ENCODE results near the gene NOS3.

The NOS3 gene

DNA sequence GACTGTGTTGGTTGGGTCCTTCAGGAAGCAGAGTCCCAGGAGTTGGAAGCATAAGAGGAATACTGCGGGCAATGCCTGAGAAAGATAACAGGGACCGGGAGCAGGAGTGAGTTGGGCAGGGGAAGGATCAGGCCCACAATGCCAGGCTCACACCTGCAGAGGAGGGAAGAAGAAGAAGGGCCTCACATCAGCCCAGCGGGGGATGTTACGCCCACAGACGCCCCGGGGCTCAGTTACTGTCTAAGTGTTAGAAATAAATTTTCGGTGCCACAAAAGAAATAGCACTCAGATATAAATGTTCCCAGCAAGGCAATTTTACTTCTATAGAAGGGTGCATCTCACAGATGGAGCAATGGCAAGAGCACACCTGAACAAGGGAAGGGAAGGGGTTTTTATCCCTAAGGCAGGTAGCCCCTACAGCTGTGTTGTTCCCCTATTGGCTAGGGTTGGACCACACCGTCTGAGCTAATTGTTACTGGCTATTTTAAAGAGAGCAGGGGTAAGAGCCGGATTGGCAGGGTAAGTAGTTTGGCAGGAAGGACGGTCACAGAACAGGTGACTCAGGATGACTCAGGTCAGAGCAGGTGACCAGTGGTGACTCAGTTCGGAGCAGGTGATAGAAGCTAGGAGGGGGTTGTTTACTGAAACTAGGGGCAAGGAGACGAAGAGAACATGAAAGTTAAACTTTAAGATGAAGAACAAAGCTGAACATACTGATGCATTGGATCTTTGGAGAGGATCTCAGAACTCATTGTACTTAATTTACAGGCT lies at the start of gene NOS3:
Gene NOS3 (plus strand): TSS at position 602 of the 771 bp plus-strand sequence. CDS start 2,787 bp downstream, outside the sequence.
- DNase-seq (ENCODE audit: low read depth): no peak

DNA sequence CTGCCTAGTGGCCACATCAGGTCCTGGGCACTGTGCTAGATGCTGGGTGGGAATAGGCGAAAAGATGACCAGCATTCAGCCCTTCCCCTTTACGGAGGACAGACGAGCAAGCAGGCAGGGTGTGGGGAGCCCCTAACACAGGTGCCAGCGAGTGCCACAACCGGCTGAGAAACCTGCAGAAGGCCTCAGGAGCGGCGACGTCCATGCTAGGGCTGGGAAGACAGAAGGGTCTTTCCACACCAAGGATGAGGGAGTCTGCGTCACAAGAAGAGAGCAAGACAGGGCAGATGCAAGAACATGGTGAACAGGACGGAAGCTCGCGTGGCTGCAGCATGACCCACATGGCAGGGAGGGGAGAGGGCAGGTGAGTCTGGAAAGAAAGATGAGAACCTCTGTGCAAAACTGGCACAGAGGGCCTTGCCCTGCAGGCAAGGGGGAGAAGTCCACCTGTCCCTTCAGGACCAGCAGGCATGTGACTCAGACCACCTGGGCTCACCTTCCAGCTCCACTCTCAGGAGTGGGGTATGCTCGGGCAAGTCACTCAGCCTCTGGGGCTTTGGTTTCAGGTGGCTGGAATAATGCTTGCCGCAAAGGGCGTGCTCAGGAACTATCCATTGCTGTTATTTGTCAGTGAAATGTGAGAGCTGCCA lies 49.3 kb upstream of the NOS3 start:
- DNase-seq (ENCODE audit: low read depth): no peak

DNA sequence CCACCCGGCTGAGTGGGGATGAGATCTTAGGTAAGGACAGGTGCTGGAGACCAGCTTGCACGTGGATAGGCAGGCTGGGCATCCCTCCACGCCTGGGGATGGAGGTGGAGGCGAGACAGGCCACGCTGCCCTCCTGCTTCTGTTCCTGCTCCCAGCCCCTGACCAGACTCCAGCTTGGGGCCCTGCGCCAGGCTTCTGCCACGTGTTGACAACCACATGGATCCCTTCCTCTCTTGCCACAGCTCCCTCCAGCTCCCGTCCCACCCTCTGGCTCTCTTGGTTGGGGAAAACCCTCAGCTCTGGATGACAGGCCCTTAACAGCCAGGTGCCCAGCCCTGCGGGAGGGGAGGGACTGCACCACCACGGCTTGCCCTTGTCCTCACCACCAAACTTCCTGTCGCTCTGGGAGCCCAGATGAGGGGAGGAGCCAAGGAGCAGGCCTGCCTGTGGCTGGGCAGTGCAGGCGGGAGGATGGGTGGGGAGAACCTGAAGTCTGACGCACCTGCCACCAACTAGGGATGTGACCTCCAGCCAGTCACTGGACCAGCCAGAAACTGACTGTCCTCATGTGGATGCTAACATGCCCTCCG lies 48.7 kb upstream of the NOS3 start:
- DNase-seq (ENCODE audit: low read depth): no peak

DNA sequence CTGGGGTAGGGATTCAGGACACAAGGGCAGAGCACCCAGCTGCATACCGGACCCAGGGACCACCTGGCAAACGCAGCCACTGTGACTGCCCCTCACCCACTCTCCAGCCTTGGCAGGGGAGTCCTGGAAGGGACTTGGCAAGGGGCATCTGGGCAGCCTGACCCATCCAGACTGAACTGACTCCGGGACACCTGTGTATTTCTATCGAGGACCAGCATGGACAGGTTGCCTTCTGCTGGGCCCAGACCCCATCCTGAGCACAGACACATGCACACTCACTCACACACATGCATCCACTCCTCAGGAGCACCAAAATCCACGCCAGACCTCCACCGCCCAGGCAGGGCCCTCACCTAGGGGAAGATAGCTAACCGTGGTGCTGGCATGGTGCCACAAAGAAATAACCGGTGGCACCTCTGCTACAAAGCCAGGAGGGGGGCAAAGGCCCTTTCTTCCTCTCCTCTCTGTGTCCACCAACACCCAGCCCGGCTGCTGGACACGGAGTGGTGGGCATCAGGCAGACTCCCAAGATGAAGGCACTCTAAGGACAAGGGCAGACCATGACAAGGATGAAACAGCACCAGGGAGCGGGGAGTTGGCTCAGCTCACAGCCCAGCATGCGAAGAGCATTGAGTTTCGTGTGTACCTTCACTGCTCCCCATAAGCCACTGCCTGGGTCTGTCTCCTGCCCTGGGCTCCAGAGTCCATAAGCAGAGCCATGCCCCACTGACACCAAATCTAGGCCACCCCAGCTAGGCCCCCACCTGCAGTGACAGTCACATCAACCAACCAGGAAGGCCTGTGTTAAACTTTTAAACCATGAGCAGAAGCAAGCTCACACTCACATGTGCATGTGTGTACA lies 48.0 kb upstream of the NOS3 start:
- no peak for DNase-seq (ENCODE audit: low read depth)

DNA sequence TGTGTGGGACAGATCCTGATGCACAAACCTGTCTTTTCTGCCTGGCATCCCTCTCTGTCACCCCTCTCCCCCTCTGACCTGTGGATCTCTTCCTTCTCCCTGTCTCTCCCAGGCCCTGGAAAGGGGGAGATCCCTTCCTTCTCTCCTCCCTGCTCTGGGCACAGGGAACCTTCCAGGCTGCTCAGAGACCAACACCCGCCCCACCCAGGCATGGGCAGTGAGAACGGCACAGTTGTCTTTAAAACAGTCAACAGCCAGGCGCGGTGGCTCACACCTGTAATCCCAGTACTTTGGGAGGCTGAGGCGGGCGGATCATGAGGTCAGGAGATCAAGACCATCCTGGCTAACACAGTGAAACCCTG lies 47.4 kb upstream of the NOS3 start:
- DNase-seq (ENCODE audit: low read depth): no peak

DNA sequence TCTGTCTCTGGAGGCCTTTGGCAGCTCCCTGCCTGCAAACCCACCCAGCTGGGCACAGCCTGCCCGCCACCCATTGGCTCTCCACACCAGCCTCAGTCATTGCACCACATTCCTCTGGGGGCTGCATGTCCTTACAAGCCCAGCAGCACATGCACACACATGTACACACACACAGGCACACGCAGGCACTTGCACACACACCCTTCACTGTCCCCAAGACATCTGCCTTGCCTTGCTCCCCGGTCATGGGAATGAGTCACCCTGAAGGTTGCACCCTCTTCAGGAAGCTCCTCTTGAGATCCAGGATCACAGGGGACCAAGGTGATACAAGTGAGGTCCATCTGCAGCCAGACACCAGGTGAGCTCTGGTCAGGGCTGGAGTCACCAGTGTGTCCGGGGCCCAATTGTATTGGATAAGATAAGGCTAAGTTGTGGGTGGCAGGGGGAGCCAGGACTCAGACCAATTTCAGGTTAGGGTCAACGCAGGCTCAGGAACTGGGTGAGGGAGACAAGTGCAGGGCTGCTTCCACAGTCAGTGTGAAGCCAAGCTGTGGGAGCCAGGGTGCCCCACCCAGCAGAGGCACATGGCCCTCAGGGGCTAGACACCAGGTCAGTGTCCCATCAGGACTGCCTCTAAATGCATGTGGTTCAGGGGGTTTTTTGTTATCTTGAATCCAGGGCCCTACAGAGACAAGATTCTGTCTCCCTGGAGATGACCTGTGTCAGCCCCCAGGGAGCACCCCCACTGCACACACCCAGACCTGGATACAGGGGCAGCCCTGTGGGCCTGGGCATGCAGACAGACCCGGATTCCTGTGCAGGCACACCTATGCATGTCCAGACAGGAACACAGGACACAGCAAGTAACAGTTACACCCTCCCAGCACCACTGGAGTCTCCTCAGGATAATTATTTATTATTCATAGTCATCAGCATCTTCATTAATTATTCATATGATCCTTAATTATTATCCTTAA lies 46.5 kb upstream of the NOS3 start:
- DNase-seq (ENCODE audit: low read depth): no peak

DNA sequence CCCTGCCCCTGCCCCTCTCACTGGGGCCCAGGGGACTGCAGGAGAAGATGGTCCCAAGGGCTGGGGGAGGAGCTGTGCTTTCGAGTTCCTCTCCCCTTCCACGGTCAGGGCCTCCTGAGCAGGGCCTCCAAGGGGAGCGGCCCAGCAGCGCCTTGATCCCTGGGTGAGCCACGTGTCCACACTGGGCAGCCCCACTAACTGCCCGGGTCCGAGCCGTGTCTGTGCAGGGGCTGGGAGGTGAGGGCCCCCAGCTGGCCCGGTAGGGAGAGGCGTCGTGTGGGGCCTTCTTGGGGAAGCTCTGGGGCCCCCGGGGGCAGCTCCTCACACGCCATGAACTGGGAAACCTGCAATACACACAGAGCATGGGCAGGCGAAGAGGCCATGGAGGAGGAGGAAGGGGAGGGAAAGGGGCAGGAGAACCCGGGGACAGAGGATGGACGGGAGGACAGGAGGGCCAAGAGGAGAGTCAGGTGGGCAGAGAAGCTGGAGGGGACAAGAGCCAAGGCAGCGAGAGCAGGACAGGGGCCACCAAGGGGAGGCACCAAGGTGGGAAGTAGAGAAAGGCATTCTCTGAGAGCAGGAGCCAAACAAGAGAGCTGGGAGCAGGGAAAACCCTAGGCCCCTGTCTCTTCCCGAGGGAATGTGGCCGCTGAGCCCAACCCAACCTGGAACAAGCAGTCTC lies 45.5 kb upstream of the NOS3 start:
- DNase-seq (ENCODE audit: low read depth): no peak

DNA sequence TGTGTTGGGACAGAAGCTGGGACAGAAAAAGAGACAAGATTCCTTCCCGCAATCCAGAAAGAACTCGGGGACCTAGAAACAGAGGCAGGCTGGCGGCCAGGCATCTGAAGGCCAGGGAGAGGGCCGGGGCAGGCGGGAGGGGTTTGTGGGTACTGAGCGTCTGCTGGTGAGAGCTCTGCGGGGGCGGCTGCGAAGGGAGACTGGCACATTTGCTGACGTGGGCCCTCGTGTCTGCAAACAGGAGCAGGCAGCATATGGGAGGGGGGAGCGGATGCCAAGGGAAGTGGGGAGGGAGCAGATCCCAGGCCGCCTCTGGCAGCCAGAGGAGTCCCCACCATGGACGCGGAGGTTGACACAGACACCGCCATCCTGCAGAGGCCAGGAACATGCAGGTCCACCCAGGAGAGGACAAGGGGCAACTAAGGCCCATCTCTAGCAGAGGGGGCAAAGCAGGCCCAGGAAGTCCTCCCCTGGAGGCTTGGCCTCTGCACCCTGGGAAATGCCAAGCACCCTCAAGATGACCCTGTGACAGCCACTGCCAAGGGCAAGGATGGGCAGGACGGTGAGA lies 44.9 kb upstream of the NOS3 start:
- DNase-seq (ENCODE audit: low read depth): no peak

DNA sequence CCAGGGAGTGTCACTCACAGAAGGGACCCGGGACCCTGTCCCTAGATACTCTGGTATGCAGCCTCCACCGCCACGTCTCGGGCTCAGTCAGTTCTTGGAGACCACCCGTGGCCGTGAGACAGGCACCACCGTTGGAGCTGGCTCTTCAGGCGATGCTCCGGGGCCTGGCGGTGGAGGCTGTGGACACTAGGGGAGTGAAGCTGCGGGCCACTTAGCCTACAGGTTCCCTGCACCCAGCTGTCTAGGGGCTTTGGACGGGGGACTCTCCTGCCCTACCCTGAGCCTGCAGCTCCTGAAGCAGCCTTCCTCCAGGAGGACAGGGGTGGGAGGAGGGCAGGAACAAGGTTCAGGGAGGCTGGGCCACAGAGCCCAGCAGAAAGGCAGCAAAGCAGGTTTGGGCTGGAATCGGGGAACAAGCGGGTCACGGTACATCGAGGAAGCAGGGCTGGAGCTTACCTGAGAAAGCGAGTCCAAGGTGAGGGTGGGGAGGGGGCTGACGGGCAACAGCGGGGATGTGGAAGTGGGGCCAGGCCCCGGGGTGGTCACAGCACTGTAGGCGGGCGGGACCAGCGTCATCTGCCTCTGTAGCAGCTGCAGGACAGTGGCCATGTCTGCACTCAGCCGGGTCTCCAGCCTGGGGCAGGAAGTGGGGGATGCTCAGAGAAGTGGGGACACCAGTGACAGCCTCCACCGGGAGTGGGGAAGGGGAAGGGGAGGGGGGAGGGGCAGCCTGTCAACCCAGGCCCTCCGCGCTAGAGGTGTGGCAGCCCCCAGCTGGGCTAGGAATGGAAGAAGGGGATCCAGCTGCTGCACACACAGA lies 44.2 kb upstream of the NOS3 start:
- DNase-seq (ENCODE audit: low read depth): no peak

DNA sequence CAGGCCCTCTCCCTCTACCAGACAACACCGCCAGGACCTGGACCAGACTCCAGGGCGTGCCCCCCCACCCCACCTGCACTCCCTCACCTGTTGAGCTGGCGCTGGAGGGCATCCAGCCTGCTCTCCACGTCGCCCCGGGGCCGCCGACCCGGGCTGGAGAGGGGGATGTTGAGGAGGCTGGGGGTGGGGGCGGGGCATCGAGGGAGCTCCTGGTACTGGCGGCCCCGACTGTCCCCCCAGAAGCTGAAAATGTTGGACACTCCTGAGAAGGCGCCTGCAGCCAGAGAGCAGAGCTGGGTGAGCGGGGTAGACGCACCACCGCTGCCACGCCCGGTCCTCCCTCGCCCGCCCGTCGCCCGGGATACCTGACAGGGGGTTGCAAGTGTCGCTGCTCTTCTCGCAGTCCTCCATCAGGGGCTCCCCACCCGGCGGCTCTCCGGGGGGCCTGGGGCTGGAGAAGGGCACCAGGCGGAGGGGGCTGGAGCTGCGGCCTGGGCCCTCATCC lies 43.5 kb upstream of the NOS3 start:
- DNase-seq (ENCODE audit: low read depth): no peak

DNA sequence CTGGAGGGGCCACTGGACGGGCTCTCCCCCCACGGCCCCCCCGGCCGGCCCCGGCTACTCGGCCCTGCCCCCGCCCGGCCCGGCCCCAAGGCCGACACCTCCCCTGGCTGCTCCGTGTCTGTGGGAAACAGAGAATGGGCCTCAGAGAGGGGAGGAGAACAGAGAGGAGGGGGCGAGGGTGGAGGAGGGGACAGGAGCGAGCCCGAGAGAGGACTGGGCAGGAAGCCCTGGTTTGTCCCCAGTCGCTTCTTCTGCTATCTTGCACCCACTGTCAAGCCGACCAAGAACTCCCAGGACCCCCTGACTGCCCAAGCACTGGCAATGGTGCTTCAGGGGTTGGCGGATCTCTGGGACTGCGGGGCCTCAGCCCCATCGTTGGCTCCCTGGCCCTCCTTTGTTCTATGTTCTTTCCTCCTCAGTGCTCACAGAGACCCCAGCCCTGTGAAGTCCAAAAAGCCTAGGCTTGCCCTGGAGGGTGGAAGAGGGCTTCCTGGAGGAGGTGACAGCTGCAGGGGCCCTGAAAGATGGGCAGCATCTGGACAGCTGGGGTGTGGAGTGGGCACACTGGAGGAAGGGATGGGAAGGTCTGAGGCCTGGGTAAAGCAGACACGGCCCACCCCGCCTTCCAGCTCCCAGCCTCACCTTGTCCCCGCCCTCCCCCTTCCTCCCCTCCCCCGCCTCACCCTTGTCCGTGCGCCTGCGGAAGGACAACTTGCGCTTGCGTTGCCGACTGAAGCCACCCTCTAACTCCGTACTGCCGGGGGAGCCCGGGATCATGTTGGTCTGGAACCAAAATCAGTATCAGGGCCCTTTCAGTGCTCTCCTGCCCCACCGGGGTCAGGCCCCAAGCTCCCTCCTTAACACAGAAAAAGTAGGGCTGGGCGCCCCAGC lies 42.8 kb upstream of the NOS3 start:
- DNase-seq (ENCODE audit: low read depth): no peak

DNA sequence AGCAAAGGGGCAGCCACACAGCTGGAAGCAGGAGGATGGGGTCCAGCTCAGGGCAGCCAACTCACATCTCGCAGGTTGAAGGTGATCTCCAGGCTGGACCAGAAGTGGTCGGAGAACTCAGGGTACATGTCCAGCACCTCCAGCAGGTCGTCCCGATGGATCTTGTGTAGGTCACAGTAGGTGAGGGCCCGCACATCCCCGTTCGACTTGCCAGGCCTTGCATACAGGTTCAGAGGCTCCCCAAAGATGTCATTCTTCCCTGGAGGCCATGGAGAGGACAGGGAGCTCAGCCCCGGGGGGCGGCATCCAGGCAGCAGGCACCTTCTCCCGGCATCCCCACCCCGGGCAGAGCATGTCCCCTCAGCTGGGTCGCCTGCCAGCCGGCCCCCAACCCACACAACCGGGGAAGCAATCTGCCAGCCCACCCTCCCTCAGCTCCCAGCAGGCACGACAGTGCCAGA lies 42.0 kb upstream of the NOS3 start:
- no peak for DNase-seq (ENCODE audit: low read depth)

DNA sequence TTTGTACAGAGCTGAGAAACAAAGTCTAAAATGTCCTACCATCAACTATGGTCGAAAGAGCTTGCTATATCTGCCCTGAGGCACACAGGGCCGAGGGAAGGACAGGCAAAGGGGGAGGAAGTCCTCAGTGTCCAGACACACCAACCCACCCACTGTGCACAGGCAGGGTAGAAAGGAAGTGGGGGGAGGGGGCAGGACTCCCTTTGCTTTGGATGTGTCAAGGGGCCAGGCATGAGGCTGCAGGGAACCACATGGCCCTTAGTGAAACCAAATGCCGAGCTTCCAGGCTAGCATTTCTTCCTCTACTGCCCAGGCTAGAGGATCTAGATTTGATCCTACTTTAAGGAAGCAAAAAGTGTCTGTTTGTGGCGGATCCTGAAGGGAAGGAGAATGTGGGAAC lies 41.3 kb upstream of the NOS3 start:
- no peak for DNase-seq (ENCODE audit: low read depth)

DNA sequence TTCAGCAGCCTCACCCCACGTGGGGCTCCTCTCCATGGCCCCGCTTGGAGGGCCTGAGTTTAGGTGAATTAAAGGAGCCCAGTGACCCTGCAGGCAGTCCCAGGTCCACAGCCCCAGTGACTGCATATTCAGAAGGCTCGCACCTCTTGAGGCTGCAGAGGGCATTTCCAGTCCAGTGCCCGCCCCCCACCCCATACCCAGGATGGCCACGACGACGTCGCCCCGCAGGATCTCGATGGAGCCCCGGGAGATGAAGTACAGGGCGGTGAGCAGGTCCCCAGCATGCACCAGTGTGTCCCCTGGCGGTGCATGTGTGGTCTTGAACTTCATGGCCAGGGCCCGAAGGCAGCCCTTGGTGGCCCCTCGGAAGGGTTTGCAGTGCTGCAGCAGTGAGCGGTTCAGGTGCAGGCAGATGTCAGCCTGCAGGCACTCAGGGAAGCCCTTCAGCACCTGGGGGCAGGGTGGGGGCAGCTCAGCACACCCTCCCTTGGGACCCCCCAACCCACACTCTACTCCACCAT lies 40.8 kb upstream of the NOS3 start:
- no peak for DNase-seq (ENCODE audit: low read depth)

DNA sequence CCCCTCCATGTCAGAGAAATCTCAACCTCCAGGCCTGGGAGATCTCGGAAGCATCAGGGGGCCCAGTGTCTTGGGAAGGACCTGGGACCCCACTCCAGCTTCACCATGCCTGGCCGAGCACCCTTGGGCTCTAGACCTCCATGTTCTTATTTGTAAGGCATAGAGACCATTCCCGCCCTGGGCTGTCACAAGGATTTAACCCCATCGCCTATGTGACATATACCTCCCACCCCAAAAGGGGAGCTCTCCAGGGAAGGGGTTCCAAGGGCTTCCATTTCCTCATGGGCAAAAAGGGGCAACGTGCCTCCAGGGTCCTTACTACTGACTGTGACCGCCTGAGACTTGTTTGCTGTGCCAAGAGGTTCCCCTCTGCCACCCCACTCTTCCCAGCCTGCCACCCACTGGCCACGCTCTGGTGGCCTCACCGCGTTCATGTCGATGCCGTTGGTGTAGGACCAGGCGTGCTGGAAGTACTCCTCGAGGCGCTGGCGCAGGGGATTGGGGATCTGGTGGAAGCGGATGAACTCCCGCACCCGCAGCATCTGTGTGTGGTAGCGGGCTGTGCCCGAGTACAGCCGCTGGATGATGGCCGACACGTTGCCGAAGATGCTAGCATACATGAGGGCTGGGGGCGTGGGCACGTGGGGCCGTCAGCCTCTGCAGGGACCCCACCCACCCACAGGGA lies 40.2 kb upstream of the NOS3 start:
- no peak for DNase-seq (ENCODE audit: low read depth)

DNA sequence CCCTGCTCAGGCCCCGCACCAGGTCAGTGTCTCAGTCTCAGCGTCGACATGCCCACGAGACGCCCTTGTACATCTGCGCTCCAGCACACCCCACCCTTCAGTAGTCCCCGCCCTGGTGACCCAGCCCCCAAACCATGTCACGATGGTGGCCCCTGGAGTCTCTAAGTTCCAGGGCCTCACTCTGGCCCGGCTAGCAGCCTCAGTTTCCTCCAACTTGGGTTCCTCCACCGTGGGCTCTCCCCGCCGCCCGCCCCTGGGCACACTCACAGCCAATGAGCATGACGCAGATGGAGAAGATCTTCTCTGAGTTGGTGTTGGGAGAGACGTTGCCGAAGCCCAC lies 39.7 kb upstream of the NOS3 start:
- no peak for DNase-seq (ENCODE audit: low read depth)

DNA sequence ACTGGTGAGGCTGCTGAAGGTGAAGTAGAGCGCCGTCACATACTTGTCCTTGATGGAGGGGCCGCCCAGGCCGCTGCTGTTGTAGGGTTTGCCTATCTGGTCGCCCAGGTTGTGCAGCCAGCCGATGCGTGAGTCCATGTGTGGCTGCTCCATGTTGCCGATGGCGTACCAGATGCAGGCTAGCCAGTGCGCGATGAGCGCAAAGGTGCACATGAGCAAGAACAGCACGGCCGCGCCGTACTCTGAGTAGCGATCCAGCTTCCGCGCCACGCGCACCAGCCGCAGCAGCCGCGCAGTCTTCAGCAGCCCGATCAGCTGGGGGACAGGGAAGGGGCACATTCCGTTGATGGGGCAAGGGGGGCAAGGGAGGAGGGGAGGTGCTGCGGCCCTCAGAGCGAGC lies 39.3 kb upstream of the NOS3 start:
- DNase-seq (ENCODE audit: low read depth): no peak
